Stimulated activated naive CD8-positive, alpha-beta T cell treated with anti-CD3 and anti-CD28 coated beads, Interleukin-15, Interleukin-2, amounts not matched to agents 100 ng/mL and 50 ng/mL, for 24 hours (primary cell): ENCODE measurements around the gene GDPD3.

Experiments used
- H3K27ac Mint-ChIP-seq: one replicate; pipeline ENCODE4 v1.8.0; 2021; ENCODE audit warnings: mild to moderate bottlenecking, mixed read lengths
- H3K27me3 Mint-ChIP-seq: one replicate; pipeline ENCODE4 v1.8.0; 2021; ENCODE audit warnings: mixed read lengths
- H3K36me3 Mint-ChIP-seq: one replicate; pipeline ENCODE4 v1.8.0; 2021; ENCODE audit warnings: low read depth, mixed read lengths
- H3K4me1 Mint-ChIP-seq: one replicate; pipeline ENCODE4 v1.8.0; 2021; ENCODE audit warnings: low read depth, mixed read lengths
- H3K4me3 Mint-ChIP-seq: one replicate; pipeline ENCODE4 v1.8.0; 2021; ENCODE audit warnings: mild to moderate bottlenecking, mixed read lengths
- H3K9me3 Mint-ChIP-seq: one replicate; pipeline ENCODE4 v1.8.0; 2021; ENCODE audit warnings: mixed read lengths

The GDPD3 gene

GRCh38 chr16:30092373-30093010, 20.8 kb downstream of the GDPD3 start:
- H3K9me3 Mint-ChIP-seq: peaks cover 9% of the 10 kb centered on the region
- H3K27ac Mint-ChIP-seq: peak overlapping the region; percentile 94
- H3K4me1 Mint-ChIP-seq: peaks cover 51% of the 10 kb centered on the region
- peak overlapping the region; percentile 89 for H3K4me3 Mint-ChIP-seq
- H3K36me3 Mint-ChIP-seq: peaks cover 14% of the 10 kb centered on the region
- no peaks in the 10 kb centered on the region for H3K27me3 Mint-ChIP-seq

- Mint-ChIP-seq H3K4me1 (peaks cover 49% of the 10 kb centered on the region), H3K9me3 (peaks cover under 1% of the 10 kb centered on the region), H3K36me3 (peaks cover 6% of the 10 kb centered on the region), H3K27me3 (no peaks in the 10 kb centered on the region), H3K27ac (peak within 1 kb of the TSS; percentile 94), H3K4me3 (peak within 1 kb of the TSS; percentile 89)
Observed at GRCh38 chr16:30091474-30092372, 21.6 kb downstream of the GDPD3 start, which contains the start of gene TBX6. TSS of gene TBX6 (minus strand) at chr16:30091924. CDS start at chr16:30091193, 731 bp downstream.

DNA sequence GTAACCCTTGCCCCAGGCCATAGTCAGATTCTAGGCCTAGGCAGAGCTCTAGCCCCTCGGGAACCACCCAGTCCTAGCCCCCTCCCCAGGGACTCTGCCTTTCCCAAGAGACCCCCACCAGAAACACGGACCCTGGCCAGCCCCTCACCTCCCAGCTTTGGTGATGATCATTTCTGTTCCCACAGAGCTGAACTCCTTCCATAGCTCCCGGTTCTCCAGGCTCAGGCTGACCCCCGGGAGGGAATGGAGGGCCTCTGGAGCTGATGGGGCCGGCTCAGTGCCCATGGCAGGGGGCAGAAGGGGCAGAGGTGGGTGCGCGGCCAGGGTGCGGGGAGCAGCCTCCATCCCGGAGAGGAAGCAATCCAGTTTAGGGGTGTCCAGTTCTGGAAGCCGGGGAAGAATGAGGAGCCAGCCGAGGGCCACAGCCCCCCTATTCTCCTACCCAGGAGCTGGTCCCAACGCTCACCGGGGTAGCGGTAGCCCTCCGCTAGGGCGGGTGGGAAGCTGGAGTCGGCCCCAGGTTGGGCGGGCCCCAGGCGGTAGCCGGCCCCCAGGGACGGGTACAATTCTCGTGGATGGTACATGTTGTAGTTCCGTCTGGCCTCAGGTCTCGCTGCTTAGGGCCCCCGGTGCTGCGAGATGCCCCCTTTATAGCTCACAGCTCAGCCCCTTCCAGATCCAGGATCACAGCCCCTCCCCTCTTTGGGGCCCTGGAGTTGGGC, 22.6 kb downstream of the GDPD3 start:
- peaks cover 4% of the 10 kb centered on the region for H3K36me3 Mint-ChIP-seq
- H3K4me3 Mint-ChIP-seq: peak overlapping the region; percentile 8
- no peaks in the 10 kb centered on the region for H3K9me3 Mint-ChIP-seq
- peaks cover 47% of the 10 kb centered on the region for H3K4me1 Mint-ChIP-seq
- H3K27me3 Mint-ChIP-seq: no peaks in the 10 kb centered on the region
- peak overlapping the region; percentile 45 for H3K27ac Mint-ChIP-seq

- Mint-ChIP-seq H3K4me3 (no peak overlapping the region), H3K36me3 (peaks cover 11% of the 10 kb centered on the region), H3K9me3 (no peaks in the 10 kb centered on the region), H3K4me1 (peaks cover 31% of the 10 kb centered on the region), H3K27me3 (no peaks in the 10 kb centered on the region), H3K27ac (peak overlapping the region; percentile 63)
Observed at GRCh38 chr16:30088832-30089624, 24.3 kb downstream of the GDPD3 start.

DNA sequence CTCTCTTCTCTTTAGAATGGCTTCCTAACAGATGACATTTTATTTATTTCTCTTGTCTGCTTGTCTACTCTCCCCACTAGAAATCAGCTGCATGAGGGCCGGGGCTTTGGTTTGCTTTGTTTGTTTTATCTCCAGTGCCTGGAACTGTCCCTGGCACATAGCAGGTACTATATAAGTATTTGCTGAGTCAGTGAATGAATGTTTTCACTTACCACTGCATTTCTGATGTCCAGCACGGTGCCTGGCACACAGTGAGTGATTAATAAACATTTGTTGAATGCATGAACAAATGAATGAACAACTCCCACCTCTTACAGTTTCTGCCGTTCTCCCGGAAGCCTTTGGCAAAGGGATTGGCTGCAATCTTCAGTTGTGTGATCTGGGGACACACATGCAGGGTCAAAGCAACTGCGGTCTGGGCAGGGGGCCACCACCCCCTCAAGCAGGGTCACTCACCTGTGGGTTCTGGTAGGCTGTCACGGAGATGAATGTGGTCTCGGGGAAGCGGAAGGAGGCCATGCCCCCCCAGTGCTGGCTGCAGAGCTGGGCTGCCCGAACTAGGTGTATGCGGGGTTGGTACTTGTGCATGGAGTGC, 25.0 kb downstream of the GDPD3 start:
- H3K27ac Mint-ChIP-seq: peak overlapping the region; percentile 63
- no peaks in the 10 kb centered on the region for H3K9me3 Mint-ChIP-seq
- H3K4me1 Mint-ChIP-seq: peaks cover 29% of the 10 kb centered on the region
- H3K27me3 Mint-ChIP-seq: no peaks in the 10 kb centered on the region
- H3K4me3 Mint-ChIP-seq: no peak overlapping the region
- peaks cover 16% of the 10 kb centered on the region for H3K36me3 Mint-ChIP-seq

GRCh38 chr16:30087181-30087898, 26.0 kb downstream of the GDPD3 start:
- H3K9me3 Mint-ChIP-seq: no peaks in the 10 kb centered on the region
- H3K4me1 Mint-ChIP-seq: peaks cover 20% of the 10 kb centered on the region
- H3K36me3 Mint-ChIP-seq: peaks cover 22% of the 10 kb centered on the region
- H3K4me3 Mint-ChIP-seq: no peak overlapping the region
- no peaks in the 10 kb centered on the region for H3K27me3 Mint-ChIP-seq
- no peak overlapping the region for H3K27ac Mint-ChIP-seq

DNA sequence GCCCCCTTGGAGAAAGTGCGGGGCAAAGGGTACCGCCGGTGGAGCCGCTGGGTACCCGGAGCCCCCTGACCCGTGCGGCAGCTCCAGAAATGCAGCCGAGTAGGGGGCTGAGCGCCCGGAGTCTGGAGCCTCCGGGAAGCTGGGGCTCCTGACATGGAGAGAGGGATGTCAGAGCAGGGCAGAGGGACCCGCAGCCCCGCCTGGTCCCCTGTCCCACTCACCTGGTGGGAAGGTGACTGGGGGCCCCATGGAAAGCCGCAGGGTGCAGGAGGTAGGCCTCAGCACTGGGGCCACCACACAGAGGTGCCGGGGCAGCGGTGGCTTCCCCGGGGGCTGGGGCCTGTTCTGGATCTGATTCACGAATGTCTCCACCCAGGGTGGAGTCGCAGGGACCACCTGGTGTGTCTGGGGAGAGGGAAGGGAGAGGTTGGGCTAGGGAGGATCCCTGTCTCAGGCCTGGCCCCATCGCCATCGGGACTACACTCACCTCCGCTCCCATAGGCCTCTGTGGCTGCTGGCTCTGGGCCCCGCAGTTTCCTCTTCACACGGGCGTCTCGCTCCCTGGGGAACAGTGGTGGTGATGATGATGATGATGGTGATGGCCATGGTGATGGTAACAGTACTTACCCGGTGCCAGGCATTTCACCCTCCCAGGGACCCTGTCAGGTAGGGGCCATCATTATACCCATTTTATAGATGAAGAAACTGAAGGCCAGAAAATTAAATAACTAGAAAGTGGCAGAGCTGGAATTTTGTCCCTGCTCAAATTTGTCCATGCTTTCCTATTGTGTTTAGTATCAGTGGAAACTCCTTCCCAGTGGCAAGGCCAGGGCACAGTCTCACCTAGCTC, 26.8 kb downstream of the GDPD3 start:
- H3K9me3 Mint-ChIP-seq: no peaks in the 10 kb centered on the region
- H3K4me1 Mint-ChIP-seq: peaks cover 15% of the 10 kb centered on the region
- no peaks in the 10 kb centered on the region for H3K27me3 Mint-ChIP-seq
- no peak overlapping the region for H3K4me3 Mint-ChIP-seq
- H3K36me3 Mint-ChIP-seq: peaks cover 28% of the 10 kb centered on the region
- no peak overlapping the region for H3K27ac Mint-ChIP-seq

GRCh38 chr16:30085820-30086219, 27.5 kb downstream of the GDPD3 start:
- no peaks in the 10 kb centered on the region for H3K27me3 Mint-ChIP-seq
- H3K27ac Mint-ChIP-seq: no peak overlapping the region
- H3K4me3 Mint-ChIP-seq: no peak overlapping the region
- H3K4me1 Mint-ChIP-seq: peaks cover 14% of the 10 kb centered on the region
- no peaks in the 10 kb centered on the region for H3K9me3 Mint-ChIP-seq
- H3K36me3 Mint-ChIP-seq: peaks cover 28% of the 10 kb centered on the region

- Mint-ChIP-seq H3K4me1 (peaks cover 11% of the 10 kb centered on the region), H3K27ac (no peak overlapping the region), H3K36me3 (peaks cover 30% of the 10 kb centered on the region), H3K27me3 (no peaks in the 10 kb centered on the region), H3K4me3 (no peak overlapping the region), H3K9me3 (no peaks in the 10 kb centered on the region)
Observed at GRCh38 chr16:30085247-30085646, 28.1 kb downstream of the GDPD3 start.

DNA sequence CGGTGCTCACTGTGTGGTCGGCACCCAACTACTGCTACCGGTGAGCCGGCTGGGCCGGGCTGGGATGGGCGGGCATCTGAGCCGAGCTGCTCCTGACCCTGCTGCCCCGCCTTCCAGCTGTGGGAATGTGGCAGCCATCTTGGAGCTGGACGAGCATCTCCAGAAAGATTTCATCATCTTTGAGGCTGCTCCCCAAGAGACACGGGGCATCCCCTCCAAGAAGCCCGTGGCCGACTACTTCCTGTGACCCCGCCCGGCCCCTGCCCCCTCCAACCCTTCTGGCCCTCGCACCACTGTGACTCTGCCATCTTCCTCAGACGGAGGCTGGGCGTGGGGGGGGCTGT, 28.5 kb downstream of the GDPD3 start:
- peaks cover 34% of the 10 kb centered on the region for H3K36me3 Mint-ChIP-seq
- no peak overlapping the region for H3K27ac Mint-ChIP-seq
- H3K4me1 Mint-ChIP-seq: peaks cover 6% of the 10 kb centered on the region
- no peaks in the 10 kb centered on the region for H3K9me3 Mint-ChIP-seq
- no peaks in the 10 kb centered on the region for H3K27me3 Mint-ChIP-seq
- no peak overlapping the region for H3K4me3 Mint-ChIP-seq

DNA sequence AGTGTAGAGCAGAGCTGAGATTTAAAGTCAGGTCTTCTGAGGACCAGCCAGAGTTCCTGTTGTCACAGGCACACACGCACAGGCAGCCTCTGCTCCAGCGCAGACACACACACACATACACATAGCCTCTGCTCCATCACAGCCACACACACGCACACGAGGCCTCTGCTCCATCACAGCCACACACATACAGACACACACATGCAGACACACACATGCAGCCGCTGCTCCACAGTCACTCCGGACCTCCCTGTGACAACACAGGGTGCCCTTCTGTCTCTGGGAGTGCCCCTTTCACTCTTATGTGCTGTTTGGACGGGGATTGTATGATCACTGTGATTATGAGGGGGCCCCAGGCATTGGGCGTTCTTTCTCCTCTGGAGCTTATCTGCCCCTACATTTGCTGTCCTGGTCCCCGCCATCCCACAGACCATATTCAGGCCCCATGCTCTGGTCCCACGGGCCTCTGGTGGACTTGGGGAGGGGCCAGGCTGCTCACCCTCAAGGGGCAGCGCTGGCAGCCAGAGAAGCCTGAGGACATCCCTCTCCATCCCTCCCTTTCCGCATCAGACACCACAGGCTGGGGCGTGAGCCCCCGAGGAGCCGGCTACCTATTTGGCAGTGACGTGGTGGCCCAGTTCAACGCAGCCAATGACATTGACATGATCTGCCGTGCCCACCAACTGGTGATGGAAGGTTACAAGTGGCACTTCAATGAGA, 29.1 kb downstream of the GDPD3 start:
- no peaks in the 10 kb centered on the region for H3K9me3 Mint-ChIP-seq
- H3K4me1 Mint-ChIP-seq: peaks cover under 1% of the 10 kb centered on the region
- H3K27me3 Mint-ChIP-seq: no peaks in the 10 kb centered on the region
- peaks cover 40% of the 10 kb centered on the region for H3K36me3 Mint-ChIP-seq
- H3K27ac Mint-ChIP-seq: no peak overlapping the region
- no peak overlapping the region for H3K4me3 Mint-ChIP-seq

DNA sequence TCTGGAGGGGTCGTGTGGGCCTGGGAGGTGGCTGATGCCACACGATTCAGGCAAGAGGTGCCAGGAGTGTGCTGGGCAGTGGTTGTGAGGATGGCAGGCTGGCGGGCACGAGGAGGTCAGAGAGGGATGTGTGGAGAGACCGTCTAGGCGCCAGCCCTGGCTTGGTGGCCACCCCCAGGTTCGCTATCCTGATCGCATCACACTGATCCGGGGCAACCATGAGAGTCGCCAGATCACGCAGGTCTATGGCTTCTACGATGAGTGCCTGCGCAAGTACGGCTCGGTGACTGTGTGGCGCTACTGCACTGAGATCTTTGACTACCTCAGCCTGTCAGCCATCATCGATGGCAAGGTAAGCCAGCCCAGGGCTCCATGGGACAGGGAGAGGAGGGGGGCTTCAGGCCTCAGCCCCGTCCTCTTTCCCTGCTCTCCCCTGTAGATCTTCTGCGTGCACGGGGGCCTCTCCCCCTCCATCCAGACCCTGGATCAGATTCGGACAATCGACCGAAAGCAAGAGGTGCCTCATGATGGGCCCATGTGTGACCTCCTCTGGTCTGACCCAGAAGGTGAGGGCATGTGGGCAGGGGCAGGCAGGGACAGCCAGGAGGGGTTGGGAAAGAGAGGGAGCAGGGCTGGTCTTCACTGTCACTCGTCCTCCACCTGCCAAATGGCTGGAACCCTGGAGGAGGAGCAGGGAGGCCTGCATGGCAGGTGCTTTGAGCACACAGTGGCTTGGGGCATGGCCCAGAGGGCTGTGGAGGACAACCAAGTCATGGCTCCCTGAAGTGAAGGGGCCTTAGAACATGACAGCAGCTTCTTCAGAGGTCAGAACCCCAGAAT, 29.9 kb downstream of the GDPD3 start:
- H3K36me3 Mint-ChIP-seq: peaks cover 44% of the 10 kb centered on the region
- H3K27me3 Mint-ChIP-seq: no peaks in the 10 kb centered on the region
- no peaks in the 10 kb centered on the region for H3K9me3 Mint-ChIP-seq
- H3K4me1 Mint-ChIP-seq: no peaks in the 10 kb centered on the region
- no peak overlapping the region for H3K4me3 Mint-ChIP-seq
- H3K27ac Mint-ChIP-seq: no peak overlapping the region
